DOHH2 (cell line): Measurements from ENCODE around the gene ADAMTS12.

ENCODE experiments used
- H3F3A ChIP-seq: fragments of 200-600 bp; sonication (generic), shearing (Covaris generic); 2 replicates; pipeline ENCODE4 v1.6.0; 2016; ENCODE audit warnings: antibody characterized with exemption, mild to moderate bottlenecking; ENCODE audit not compliant: control insufficient read depth, insufficient read depth
- H3K27ac ChIP-seq: fragments of 200-600 bp; sonication (generic); 2 replicates; pipeline ENCODE4 v1.5.1; 2014; ENCODE audit warnings: low read depth, mild to moderate bottlenecking, low read length, moderate library complexity
- H3K27me3 ChIP-seq: fragments of 200-600 bp; sonication (generic); 2 replicates; pipeline ENCODE4 v1.6.1; 2014; ENCODE audit warnings: mild to moderate bottlenecking, low read length, mixed read lengths; ENCODE audit not compliant: control insufficient read depth
- H3K36me3 ChIP-seq: fragments of 200-600 bp; sonication (generic); 2 replicates; pipeline ENCODE4 v1.6.1; 2014; ENCODE audit warnings: mild to moderate bottlenecking, low read length, moderate library complexity, mixed read lengths; ENCODE audit not compliant: control insufficient read depth
- H3K4me1 ChIP-seq: fragments of 200-600 bp; sonication (generic); 2 replicates; pipeline ENCODE4 v1.6.1; 2014; ENCODE audit warnings: mild to moderate bottlenecking, low read length, mixed read lengths; ENCODE audit not compliant: control insufficient read depth
- H3K4me2 ChIP-seq: fragments of 200-600 bp; sonication (generic); 2 replicates; pipeline ENCODE4 v1.6.0; 2014; ENCODE audit warnings: mild to moderate bottlenecking, low read length, moderate library complexity
- H3K4me3 ChIP-seq: fragments of 200-600 bp; sonication (generic); 2 replicates; pipeline ENCODE4 v1.5.1; 2014; ENCODE audit warnings: mild to moderate bottlenecking, low read length, mixed read lengths
- H3K79me2 ChIP-seq: fragments of 200-600 bp; sonication (generic); 2 replicates; pipeline ENCODE4 v1.6.1; 2014; ENCODE audit warnings: mild to moderate bottlenecking, low read length, mixed read lengths; ENCODE audit not compliant: control insufficient read depth
- H3K9me2 ChIP-seq: fragments of 200-600 bp; sonication (generic); replicated peaks from 2 replicates; pipeline ENCODE4 v1.6.1; 2014; ENCODE audit warnings: mild to moderate bottlenecking, low read length, mixed read lengths; ENCODE audit not compliant: control insufficient read depth
- H3K9me3 ChIP-seq: fragments of 200-600 bp; sonication (generic); 2 replicates; pipeline ENCODE4 v1.6.1; 2014; ENCODE audit warnings: antibody characterized with exemption, low read length, mixed read lengths; ENCODE audit not compliant: control insufficient read depth, insufficient read depth
- H4K20me1 ChIP-seq: fragments of 200-600 bp; sonication (generic); 2 replicates; pipeline ENCODE4 v1.6.0; 2014; ENCODE audit warnings: low read depth, mild to moderate bottlenecking, antibody characterized with exemption, low read length, moderate library complexity; ENCODE audit not compliant: control insufficient read depth, insufficient read depth
- EZH2phosphoT487 ChIP-seq: fragments of 200-600 bp; sonication (generic); IDR thresholded peaks from 2 replicates; pipeline ENCODE4 v1.6.1; 2017; ENCODE audit warnings: borderline replicate concordance, mild to moderate bottlenecking, antibody characterized with exemption, low read length, moderate library complexity, mixed read lengths
- TF ChIP-seq, protein P1 (sequence below): fragments of 200-600 bp; sonication (generic); IDR thresholded peaks from one replicate; pipeline ENCODE4 v1.5.1; 2014; ENCODE audit warnings: antibody characterized with exemption, mild to moderate bottlenecking, low read depth, low read length; ENCODE audit not compliant: poor library complexity, severe bottlenecking

The ADAMTS12 gene

GRCh38 chr5:33742181-33742580 lies 149.6 kb downstream of the ADAMTS12 start:
- no peaks in the 10 kb centered on the region for H3K79me2 ChIP-seq
- H3K4me1 ChIP-seq = no peaks in the 10 kb centered on the region
- no peak overlapping the region for H3K27ac ChIP-seq
- no peak overlapping the region for H3K4me2 ChIP-seq
- H3K4me3 ChIP-seq = no peak overlapping the region
- TF ChIP-seq, protein P1, sequence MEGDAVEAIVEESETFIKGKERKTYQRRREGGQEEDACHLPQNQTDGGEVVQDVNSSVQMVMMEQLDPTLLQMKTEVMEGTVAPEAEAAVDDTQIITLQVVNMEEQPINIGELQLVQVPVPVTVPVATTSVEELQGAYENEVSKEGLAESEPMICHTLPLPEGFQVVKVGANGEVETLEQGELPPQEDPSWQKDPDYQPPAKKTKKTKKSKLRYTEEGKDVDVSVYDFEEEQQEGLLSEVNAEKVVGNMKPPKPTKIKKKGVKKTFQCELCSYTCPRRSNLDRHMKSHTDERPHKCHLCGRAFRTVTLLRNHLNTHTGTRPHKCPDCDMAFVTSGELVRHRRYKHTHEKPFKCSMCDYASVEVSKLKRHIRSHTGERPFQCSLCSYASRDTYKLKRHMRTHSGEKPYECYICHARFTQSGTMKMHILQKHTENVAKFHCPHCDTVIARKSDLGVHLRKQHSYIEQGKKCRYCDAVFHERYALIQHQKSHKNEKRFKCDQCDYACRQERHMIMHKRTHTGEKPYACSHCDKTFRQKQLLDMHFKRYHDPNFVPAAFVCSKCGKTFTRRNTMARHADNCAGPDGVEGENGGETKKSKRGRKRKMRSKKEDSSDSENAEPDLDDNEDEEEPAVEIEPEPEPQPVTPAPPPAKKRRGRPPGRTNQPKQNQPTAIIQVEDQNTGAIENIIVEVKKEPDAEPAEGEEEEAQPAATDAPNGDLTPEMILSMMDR = no peak
- TF ChIP-seq EZH2phosphoT487 = no peak
- no peaks in the 10 kb centered on the region for H3K36me3 ChIP-seq
- H3K9me2 ChIP-seq = no peaks in the 10 kb centered on the region
- no peaks in the 10 kb centered on the region for H4K20me1 ChIP-seq
- no peaks in the 10 kb centered on the region for H3F3A ChIP-seq
- no peaks in the 10 kb centered on the region for H3K9me3 ChIP-seq
- no peaks in the 10 kb centered on the region for H3K27me3 ChIP-seq

GRCh38 chr5:33738967-33739366 lies 152.8 kb downstream of the ADAMTS12 start:
- H3K27ac ChIP-seq = no peak overlapping the region

GRCh38 chr5:33738097-33738496 lies 153.7 kb downstream of the ADAMTS12 start:
- H3K27ac ChIP-seq = no peak overlapping the region
- no peaks in the 10 kb centered on the region for H3K36me3 ChIP-seq
- no peaks in the 10 kb centered on the region for H3K9me3 ChIP-seq
- no peak overlapping the region for H3K4me3 ChIP-seq
- no peaks in the 10 kb centered on the region for H3K27me3 ChIP-seq
- H4K20me1 ChIP-seq = no peaks in the 10 kb centered on the region
- no peaks in the 10 kb centered on the region for H3K9me2 ChIP-seq
- TF ChIP-seq, protein P1 = no peak
- TF ChIP-seq EZH2phosphoT487 = no peak
- no peaks in the 10 kb centered on the region for H3F3A ChIP-seq
- no peaks in the 10 kb centered on the region for H3K4me1 ChIP-seq
- no peaks in the 10 kb centered on the region for H3K79me2 ChIP-seq
- no peak overlapping the region for H3K4me2 ChIP-seq

More at GRCh38 chr5:33738967-33739366, 152.8 kb downstream of the ADAMTS12 start:
- Histone ChIP-seq H3K9me2 (no peaks in the 10 kb centered on the region), H3K36me3 (no peaks in the 10 kb centered on the region), H4K20me1 (no peaks in the 10 kb centered on the region), H3K4me1 (no peaks in the 10 kb centered on the region), H3K9me3 (no peaks in the 10 kb centered on the region), H3K79me2 (no peaks in the 10 kb centered on the region), H3K27me3 (no peaks in the 10 kb centered on the region), H3K4me2 (no peak overlapping the region), H3F3A (no peaks in the 10 kb centered on the region), H3K4me3 (no peak overlapping the region)
- TF ChIP-seq, protein P1 = no peak
- no peak for TF ChIP-seq EZH2phosphoT487

GRCh38 chr5:33737697-33738096 lies 154.1 kb downstream of the ADAMTS12 start:
- Histone ChIP-seq H4K20me1 (no peaks in the 10 kb centered on the region), H3K79me2 (no peaks in the 10 kb centered on the region), H3K36me3 (no peaks in the 10 kb centered on the region), H3K4me3 (no peak overlapping the region), H3K27ac (no peak overlapping the region), H3K4me2 (no peak overlapping the region), H3F3A (no peaks in the 10 kb centered on the region), H3K4me1 (no peaks in the 10 kb centered on the region), H3K27me3 (no peaks in the 10 kb centered on the region), H3K9me2 (no peaks in the 10 kb centered on the region), H3K9me3 (no peaks in the 10 kb centered on the region)
- TF ChIP-seq EZH2phosphoT487 = no peak
- TF ChIP-seq, protein P1 = no peak
